Activated naive CD4-positive, alpha-beta T cell treated with Interleukin-2 at 50 U/mL for 16 hours (primary cell): Measurements from ENCODE around the gene SMIM22.

Experiments used
- DNase-seq: peaks from one replicate; pipeline ENCODE4 v3.0.0-alpha.2; 2020

The SMIM22 gene

GRCh38 chr16:4795181-4795827 is at the start of gene SMIM22:
SMIM22 (plus strand) TSS chr16:4795369; CDS start chr16:4795735, 366 bp downstream.
- no peak for DNase-seq

- no peak for DNase-seq
Observed at GRCh38 chr16:4746215-4746614, 49.0 kb upstream of the SMIM22 start.

- no peak for DNase-seq
Observed at GRCh38 chr16:4746991-4747574, 48.1 kb upstream of the SMIM22 start.

GRCh38 chr16:4747906-4748681 is 47.1 kb upstream of the SMIM22 start:
- DNase-seq: no peak

- DNase-seq: no peak
Observed at GRCh38 chr16:4748682-4749411, 46.3 kb upstream of the SMIM22 start.

GRCh38 chr16:4749700-4750257 is 45.4 kb upstream of the SMIM22 start:
- DNase-seq: no peak

GRCh38 chr16:4750896-4751295 is 44.3 kb upstream of the SMIM22 start:
- DNase-seq: no peak

- DNase-seq: no peak
Observed at GRCh38 chr16:4752351-4753100, 42.6 kb upstream of the SMIM22 start.

- no peak for DNase-seq
Observed at GRCh38 chr16:4753227-4753626, 41.9 kb upstream of the SMIM22 start.

GRCh38 chr16:4754865-4755264 is 40.3 kb upstream of the SMIM22 start:
- DNase-seq: no peak

GRCh38 chr16:4755687-4756086 is 39.5 kb upstream of the SMIM22 start:
- DNase-seq: no peak

GRCh38 chr16:4760221-4760910 is 34.8 kb upstream of the SMIM22 start:
- no peak for DNase-seq

- no peak for DNase-seq
Observed at GRCh38 chr16:4762205-4762604, 33.0 kb upstream of the SMIM22 start.

GRCh38 chr16:4763791-4764190 is 31.4 kb upstream of the SMIM22 start:
- no peak for DNase-seq

GRCh38 chr16:4765511-4766474 is 29.4 kb upstream of the SMIM22 start:
- DNase-seq: no peak

GRCh38 chr16:4766875-4767628 is 28.1 kb upstream of the SMIM22 start, which contains the start of gene ZNF500:
ZNF500 (minus strand) TSS chr16:4767162; CDS start chr16:4765978, 1,184 bp downstream.
- DNase-seq: peak; percentile 98

- no peak for DNase-seq
Observed at GRCh38 chr16:4767872-4768548, 27.2 kb upstream of the SMIM22 start.

GRCh38 chr16:4768549-4769305 is 26.4 kb upstream of the SMIM22 start:
- peak; percentile 90 for DNase-seq
